Endodermal cell (in vitro differentiated cells): Measurements from ENCODE around the gene ACOT4. TPM values are rescaled to one million over a fixed set of nuclear protein-coding genes. Genes with fewer than 3 reads are reported as not detected.
A peak's percentile ranks its signal among the peaks of the same experiment; 100 is the strongest.

Source experiments
- DNase-seq: peaks from one replicate; pipeline ENCODE4 v3.0.0-alpha.2; 2017
- H3K27ac ChIP-seq: 2 replicates; pipeline ENCODE4 v1.5.1; 2013; ENCODE audit warnings: mild to moderate bottlenecking, low read depth, low read length, moderate library complexity
- H3K27me3 ChIP-seq: 2 replicates; pipeline ENCODE4 v1.6.1; 2013; ENCODE audit warnings: mild to moderate bottlenecking, low read length, moderate library complexity; ENCODE audit not compliant: insufficient read depth, control insufficient read depth, poor library complexity, severe bottlenecking
- H3K36me3 ChIP-seq: 2 replicates; pipeline ENCODE4 v1.7.0; 2013; ENCODE audit warnings: mild to moderate bottlenecking, low read length, moderate library complexity; ENCODE audit not compliant: control insufficient read depth, insufficient read depth
- H3K4me1 ChIP-seq: one replicate; pipeline ENCODE4 v1.7.0; 2013; ENCODE audit warnings: low read length; ENCODE audit not compliant: control insufficient read depth, insufficient read depth
- H3K4me3 ChIP-seq: 2 replicates; pipeline ENCODE4 v1.5.1; 2013; ENCODE audit warnings: mild to moderate bottlenecking, low read length, moderate library complexity
- H3K9ac ChIP-seq: 2 replicates; pipeline ENCODE4 v1.6.1; 2013; ENCODE audit warnings: mild to moderate bottlenecking, low read length, moderate library complexity; ENCODE audit not compliant: poor library complexity, severe bottlenecking; ENCODE audit errors: extremely low read depth
- H3K9me3 ChIP-seq: 2 replicates; pipeline ENCODE4 v1.6.1; 2013; ENCODE audit warnings: mild to moderate bottlenecking, low read length, moderate library complexity; ENCODE audit not compliant: control insufficient read depth
- H3K27ac Mint-ChIP-seq: 2 replicates; pipeline ENCODE4 v1.8.0; 2020; ENCODE audit warnings: mixed read lengths
- H3K27me3 Mint-ChIP-seq: 2 replicates; pipeline ENCODE4 v1.8.0; 2021; ENCODE audit warnings: mild to moderate bottlenecking, mixed read lengths; ENCODE audit not compliant: insufficient read depth
- H3K36me3 Mint-ChIP-seq: 2 replicates; pipeline ENCODE4 v1.8.0; 2020; ENCODE audit warnings: low read depth, mixed read lengths
- H3K4me1 Mint-ChIP-seq: 2 replicates; pipeline ENCODE4 v1.8.0; 2020; ENCODE audit warnings: mixed read lengths
- H3K4me3 Mint-ChIP-seq: 2 replicates; pipeline ENCODE4 v1.8.0; 2020; ENCODE audit warnings: mild to moderate bottlenecking, moderate library complexity, mixed read lengths
- H3K9me3 Mint-ChIP-seq: 2 replicates; pipeline ENCODE4 v1.8.0; 2020; ENCODE audit warnings: mild to moderate bottlenecking, mixed read lengths
- WGBS, 2 experiments: methylation state at CpG; one replicate each; pipeline versions ENCODE4 v1.1.5 to v1.1.7; 2013; ENCODE audit warnings: missing lambda C conversion rate in 2 of 2, mixed read lengths in 1 of 2; ENCODE audit not compliant: insufficient coverage in 1 of 2, insufficient read length in 1 of 2; 5-methylcytosine and 5-hydroxymethylcytosine counted together
- total RNA-seq, 2 donors: library from RNA; stranded (reverse); fragmentation: NEBNext Ultra II Directional in 1 of 2; extraction: Animal tissue kit (Norgen Biotek cat#: 25700) in 1 of 2; gene quantifications; 2 replicates in 1 of 2; 3 replicates in 1 of 2; pipeline ENCODE4 v1.2.1, GENCODE V29; 2021
- TF ChIP-seq, protein P1 (sequence below): fragments of 200-600 bp; sonication (generic); conservative IDR thresholded peaks from 2 replicates; pipeline ENCODE4 v1.5.0; 2021; ENCODE audit warnings: antibody characterized with exemption, mild to moderate bottlenecking

Gene ACOT4
- total RNA-seq, 2 donors from 2014 or later = 0.97 to 2.0 TPM

DNA sequence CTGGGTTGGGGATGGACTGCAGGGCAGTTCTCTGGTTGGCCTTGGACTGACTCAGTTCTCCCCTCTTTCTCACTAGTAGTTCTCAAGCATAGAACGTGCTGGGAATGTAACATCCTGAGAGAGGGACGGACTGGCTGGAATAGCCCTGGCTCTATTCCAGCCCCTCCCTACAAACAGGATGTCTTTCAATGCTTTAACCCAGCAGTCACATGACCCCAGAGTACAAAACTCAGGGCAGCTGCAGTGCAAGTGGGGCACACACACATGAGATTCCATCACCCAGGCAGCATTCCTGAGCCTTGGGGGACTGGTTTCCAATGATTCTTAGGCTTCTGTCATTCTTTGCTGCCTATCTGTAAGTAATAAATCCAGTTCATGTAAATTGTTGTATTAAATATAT lies 19.0 kb downstream of the ACOT4 start:
- peaks cover 12% of the 10 kb centered on the region for H3K27me3 Mint-ChIP-seq
- Histone ChIP-seq H3K27me3 (peaks cover 13% of the 10 kb centered on the region), H3K4me1 (no peaks in the 10 kb centered on the region), H3K4me3 (no peak overlapping the region), H3K36me3 (no peaks in the 10 kb centered on the region), H3K27ac (no peak overlapping the region), H3K9ac (no peak overlapping the region), H3K9me3 (peaks cover 12% of the 10 kb centered on the region)
- WGBS, 2 experiments = 80 to 95% methylated on average over 1 to 2 of the region's 2 CpGs
- H3K4me1 Mint-ChIP-seq = peaks cover 2% of the 10 kb centered on the region
- H3K36me3 Mint-ChIP-seq = peaks cover 7% of the 10 kb centered on the region
- H3K4me3 Mint-ChIP-seq = no peak overlapping the region
- no peak overlapping the region for H3K27ac Mint-ChIP-seq
- TF ChIP-seq, protein P1, sequence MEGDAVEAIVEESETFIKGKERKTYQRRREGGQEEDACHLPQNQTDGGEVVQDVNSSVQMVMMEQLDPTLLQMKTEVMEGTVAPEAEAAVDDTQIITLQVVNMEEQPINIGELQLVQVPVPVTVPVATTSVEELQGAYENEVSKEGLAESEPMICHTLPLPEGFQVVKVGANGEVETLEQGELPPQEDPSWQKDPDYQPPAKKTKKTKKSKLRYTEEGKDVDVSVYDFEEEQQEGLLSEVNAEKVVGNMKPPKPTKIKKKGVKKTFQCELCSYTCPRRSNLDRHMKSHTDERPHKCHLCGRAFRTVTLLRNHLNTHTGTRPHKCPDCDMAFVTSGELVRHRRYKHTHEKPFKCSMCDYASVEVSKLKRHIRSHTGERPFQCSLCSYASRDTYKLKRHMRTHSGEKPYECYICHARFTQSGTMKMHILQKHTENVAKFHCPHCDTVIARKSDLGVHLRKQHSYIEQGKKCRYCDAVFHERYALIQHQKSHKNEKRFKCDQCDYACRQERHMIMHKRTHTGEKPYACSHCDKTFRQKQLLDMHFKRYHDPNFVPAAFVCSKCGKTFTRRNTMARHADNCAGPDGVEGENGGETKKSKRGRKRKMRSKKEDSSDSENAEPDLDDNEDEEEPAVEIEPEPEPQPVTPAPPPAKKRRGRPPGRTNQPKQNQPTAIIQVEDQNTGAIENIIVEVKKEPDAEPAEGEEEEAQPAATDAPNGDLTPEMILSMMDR = no peak
- no peak for DNase-seq
- peaks cover 23% of the 10 kb centered on the region for H3K9me3 Mint-ChIP-seq

DNA sequence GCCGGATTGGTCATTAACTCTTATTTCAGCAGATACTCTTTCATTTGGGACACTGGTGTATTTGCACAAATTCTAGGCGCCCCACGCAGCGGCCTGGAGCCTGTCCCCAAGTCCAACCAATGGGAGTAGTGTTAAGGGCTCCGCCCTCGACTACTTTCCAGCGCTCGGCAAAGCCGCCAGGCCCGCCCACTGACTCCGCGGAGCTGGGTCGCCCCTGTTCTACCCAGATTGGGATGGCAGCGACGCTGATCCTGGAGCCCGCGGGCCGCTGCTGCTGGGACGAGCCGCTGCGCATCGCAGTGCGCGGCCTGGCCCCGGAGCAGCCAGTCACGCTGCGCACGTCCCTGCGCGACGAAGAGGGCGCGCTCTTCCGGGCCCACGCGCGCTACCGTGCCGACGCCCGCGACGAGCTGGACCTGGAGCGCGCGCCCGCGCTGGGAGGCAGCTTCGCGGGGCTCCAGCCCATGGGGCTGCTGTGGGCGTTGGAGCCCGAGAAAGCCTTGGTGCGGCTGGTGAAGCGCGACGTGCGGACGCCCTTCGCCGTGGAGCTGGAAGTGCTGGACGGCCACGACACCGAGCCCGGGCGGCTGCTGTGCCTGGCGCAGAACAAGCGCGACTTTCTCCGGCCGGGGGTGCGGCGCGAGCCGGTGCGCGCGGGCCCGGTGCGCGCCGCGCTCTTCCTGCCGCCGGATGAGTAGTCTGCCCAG lies 20.8 kb downstream of the ACOT4 start, which contains the start of gene ACOT6:
TSS of gene ACOT6 (plus strand) at position 179 of the 707 bp plus-strand sequence. CDS start at position 234, 55 bp downstream.
- Histone ChIP-seq H3K9ac (peak within 1 kb of the TSS; percentile 71), H3K27me3 (peaks cover 13% of the 10 kb centered on the region), H3K4me1 (peaks cover 4% of the 10 kb centered on the region), H3K36me3 (no peaks in the 10 kb centered on the region), H3K9me3 (no peaks in the 10 kb centered on the region), H3K4me3 (peak within 1 kb of the TSS; percentile 81), H3K27ac (no peak within 1 kb of the TSS)
- peak within 1 kb of the TSS; percentile 94 for H3K27ac Mint-ChIP-seq
- H3K36me3 Mint-ChIP-seq = peaks cover 2% of the 10 kb centered on the region
- 1 to 2% methylated on average over 34 to 84 of the region's 84 CpGs for WGBS, 2 experiments
- peaks cover 5% of the 10 kb centered on the region for H3K9me3 Mint-ChIP-seq
- TF ChIP-seq, protein P1 = no peak
- peaks cover 7% of the 10 kb centered on the region for H3K4me1 Mint-ChIP-seq
- peak within 1 kb of the TSS; percentile 73 for H3K4me3 Mint-ChIP-seq
- DNase-seq = peak; percentile 94
- peaks cover 12% of the 10 kb centered on the region for H3K27me3 Mint-ChIP-seq

DNA sequence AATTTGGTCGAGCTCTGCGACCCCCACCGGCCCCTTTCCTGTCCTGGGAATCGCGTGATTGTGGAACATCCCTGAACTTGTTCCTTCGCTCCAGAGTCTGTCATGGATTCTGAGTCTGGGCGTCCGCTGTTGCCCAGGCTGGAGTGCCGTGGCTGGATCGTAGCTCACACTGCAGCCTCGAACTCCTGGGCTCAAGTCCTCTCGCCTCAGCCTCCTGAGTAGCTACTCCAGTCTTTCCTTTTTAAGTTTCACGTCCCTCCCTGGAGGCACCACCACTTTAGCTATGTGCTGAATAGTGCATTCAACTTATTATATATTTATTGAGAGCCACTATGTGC lies 21.3 kb downstream of the ACOT4 start:
- no peaks in the 10 kb centered on the region for H3K9me3 ChIP-seq
- peaks cover 4% of the 10 kb centered on the region for H3K4me1 ChIP-seq
- peak overlapping the region; percentile 71 for H3K9ac ChIP-seq
- peaks cover 7% of the 10 kb centered on the region for H3K4me1 Mint-ChIP-seq
- H3K27me3 Mint-ChIP-seq = peaks cover 12% of the 10 kb centered on the region
- 21 to 27% methylated on average over 12 to 13 of the region's 13 CpGs for WGBS, 2 experiments
- H3K27me3 ChIP-seq = peaks cover 13% of the 10 kb centered on the region
- peak overlapping the region; percentile 73 for H3K4me3 Mint-ChIP-seq
- H3K9me3 Mint-ChIP-seq = peaks cover 3% of the 10 kb centered on the region
- TF ChIP-seq, protein P1 = no peak
- peak overlapping the region; percentile 94 for H3K27ac Mint-ChIP-seq
- peaks cover 2% of the 10 kb centered on the region for H3K36me3 Mint-ChIP-seq
- H3K4me3 ChIP-seq = peak overlapping the region; percentile 81
- no peaks in the 10 kb centered on the region for H3K36me3 ChIP-seq
- H3K27ac ChIP-seq = no peak overlapping the region
- DNase-seq = no peak
